Epithelial cell of proximal tubule (primary cell): Measurements from ENCODE around the gene RNASE13. TPM values are rescaled to one million over a fixed set of nuclear protein-coding genes. Genes with fewer than 3 reads are reported as not detected.
"Not testable (repeated sequence)": the region's sequence is repeated elsewhere in the genome, so short reads cannot be mapped to it uniquely, and the experiment has no call there.

Source experiments
- DNase-seq: peaks from one replicate; pipeline ENCODE4 v3.0.0-alpha.2; 2011; ENCODE audit warnings: low read depth
- H3K4me3 ChIP-seq: 2 replicates; pipeline ENCODE4 v1.5.1; 2011; ENCODE audit warnings: low read depth, mild to moderate bottlenecking, low read length
- total RNA-seq: library from RNA; depleted of rRNA; stranded (reverse); fragments of >200 nt; gene quantifications from 2 replicates; pipeline ENCODE4 v1.2.3, GENCODE V29; 2015
- TF ChIP-seq, protein P1 (sequence below): conservative IDR thresholded peaks from 2 replicates; pipeline ENCODE4 v1.5.1; 2012; ENCODE audit warnings: low read depth, mild to moderate bottlenecking, low read length

The RNASE13 gene
- total RNA-seq, 1 donor from 2014 or later = not detected

DNA sequence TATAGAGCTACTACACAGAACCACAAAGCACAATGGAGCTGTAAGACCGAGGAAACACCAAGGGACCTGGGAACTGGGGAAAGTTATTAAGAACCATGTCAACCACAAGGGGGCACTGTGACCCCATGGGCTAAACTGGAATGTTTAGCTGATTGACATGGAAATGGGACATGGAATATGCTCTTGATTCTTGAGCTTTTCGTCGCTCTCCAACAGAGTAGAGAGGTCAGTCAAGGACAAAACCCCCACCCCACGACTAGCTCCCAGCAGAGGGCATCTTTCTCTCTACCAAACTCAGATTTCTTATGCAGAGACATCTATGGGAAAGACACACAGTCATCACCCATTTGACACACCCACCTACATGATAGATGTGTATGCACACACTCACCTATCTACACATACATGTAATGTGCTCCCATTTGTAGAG lies 19.8 kb downstream of the RNASE13 start:
- peak; percentile 38 for DNase-seq
- H3K4me3 ChIP-seq = no peak overlapping the region
- TF ChIP-seq, protein P1, sequence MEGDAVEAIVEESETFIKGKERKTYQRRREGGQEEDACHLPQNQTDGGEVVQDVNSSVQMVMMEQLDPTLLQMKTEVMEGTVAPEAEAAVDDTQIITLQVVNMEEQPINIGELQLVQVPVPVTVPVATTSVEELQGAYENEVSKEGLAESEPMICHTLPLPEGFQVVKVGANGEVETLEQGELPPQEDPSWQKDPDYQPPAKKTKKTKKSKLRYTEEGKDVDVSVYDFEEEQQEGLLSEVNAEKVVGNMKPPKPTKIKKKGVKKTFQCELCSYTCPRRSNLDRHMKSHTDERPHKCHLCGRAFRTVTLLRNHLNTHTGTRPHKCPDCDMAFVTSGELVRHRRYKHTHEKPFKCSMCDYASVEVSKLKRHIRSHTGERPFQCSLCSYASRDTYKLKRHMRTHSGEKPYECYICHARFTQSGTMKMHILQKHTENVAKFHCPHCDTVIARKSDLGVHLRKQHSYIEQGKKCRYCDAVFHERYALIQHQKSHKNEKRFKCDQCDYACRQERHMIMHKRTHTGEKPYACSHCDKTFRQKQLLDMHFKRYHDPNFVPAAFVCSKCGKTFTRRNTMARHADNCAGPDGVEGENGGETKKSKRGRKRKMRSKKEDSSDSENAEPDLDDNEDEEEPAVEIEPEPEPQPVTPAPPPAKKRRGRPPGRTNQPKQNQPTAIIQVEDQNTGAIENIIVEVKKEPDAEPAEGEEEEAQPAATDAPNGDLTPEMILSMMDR = peak; percentile 95

DNA sequence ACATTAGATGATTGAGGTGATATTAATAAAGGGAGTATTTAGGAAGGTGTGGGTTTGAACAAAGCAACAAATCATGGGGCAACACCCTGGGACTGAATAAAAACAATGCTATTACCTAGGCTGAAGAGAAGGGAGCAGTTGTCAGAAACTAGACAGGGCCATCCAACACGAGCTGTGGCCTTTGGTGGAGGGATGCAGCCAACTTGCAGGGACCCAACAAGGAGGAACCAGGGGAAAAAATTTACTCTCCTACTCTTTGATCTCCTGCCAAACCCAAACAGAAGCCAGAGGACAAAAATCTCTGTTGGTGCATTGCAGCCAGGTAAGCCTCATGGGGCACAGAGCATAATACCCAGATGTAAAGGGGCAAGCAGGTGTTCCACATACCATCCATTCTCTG lies 23.5 kb downstream of the RNASE13 start:
- DNase-seq = no peak

DNA sequence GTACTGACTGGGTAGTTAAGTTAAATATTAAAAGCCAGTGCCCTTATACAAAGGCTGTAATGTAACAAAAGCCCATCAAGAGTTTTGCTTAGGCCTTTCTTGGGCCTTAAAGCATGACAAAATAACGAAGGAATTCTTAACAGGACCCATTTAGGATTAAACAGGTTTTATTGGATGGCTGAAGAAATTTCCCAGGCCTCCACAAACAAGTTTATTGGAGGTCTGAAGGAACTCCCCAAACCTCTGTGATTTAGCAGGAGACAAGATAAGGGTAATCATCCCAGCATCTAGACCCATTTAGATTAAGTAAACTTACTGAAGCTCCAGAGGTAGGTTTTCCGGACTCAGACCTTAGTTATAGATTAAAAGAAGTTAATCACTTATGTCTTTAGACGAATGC lies 24.9 kb downstream of the RNASE13 start:
- not testable (repeated sequence) for DNase-seq, H3K4me3 ChIP-seq

More for the DNA sequence above, 23.5 kb downstream of the RNASE13 start:
- H3K4me3 ChIP-seq = no peak overlapping the region
- TF ChIP-seq, protein P1 = no peak

DNA sequence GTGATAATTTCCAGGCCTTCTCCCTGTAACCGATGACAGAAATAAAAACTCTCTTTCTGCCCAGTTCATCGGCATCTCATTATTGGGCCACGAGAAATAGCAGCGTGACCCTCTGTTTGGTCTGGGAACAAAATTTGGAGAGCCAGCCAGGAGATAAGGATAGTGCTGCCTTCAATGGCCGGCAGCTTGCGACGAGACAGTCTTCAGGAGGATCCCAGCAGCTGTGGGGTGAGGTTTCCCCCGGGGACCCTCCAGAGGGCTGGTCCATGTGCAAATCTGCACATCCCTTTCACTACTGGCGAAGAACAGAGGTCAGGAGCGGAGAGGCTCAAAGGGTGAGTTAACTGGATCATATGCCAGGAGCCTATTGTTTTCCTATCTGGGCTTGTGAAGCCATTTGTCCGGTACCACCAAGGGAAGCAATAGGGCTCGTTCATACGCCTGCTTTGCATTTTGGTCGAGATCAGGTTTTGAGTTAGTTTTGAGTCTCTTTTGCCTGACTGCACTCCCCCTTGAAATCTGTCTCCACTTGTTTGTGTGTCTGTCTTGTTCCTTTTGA lies 30.7 kb downstream of the RNASE13 start:
- DNase-seq = no peak
- TF ChIP-seq, protein P1 = no peak
- H3K4me3 ChIP-seq = no peak overlapping the region

DNA sequence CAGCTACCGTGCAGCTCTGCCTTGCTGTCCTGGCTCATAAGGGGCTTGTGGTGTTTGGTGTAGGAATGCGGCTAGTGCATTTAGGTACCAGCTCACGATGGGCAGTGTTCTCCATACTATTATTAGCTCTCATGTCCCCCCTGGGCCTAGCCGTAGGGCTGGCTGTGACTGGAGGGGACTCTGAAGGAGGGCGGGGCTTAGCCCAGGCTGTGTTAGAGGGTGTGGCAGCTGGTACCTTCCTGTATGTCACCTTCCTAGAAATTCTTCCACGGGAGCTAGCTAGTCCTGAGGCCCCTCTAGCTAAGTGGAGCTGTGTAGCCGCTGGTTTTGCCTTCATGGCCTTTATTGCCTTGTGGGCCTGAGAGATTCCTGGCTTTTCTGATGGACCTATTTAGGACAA lies 33.4 kb downstream of the RNASE13 start:
- no peak for DNase-seq
- TF ChIP-seq, protein P1 = no peak
- H3K4me3 ChIP-seq = no peak overlapping the region

DNA sequence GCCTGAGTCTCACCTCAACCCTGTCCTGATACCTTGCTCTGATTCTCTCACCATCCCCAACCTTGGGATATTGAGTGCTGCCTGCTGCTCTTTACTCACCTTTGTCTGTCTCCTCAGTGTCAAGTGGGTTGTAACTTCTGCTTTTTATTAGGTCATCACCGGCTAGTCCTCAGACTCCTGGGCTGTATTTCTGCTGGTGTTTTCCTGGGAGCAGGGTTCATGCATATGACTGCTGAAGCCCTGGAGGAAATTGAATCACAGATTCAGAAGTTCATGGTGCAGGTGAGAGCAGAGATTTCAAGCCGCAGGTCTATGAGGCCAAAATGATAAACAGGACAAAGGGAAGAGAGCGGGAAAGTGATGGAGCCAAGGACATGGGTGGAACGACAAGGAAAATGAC lies 35.0 kb downstream of the RNASE13 start:
- DNase-seq = no peak
- TF ChIP-seq, protein P1 = no peak
- H3K4me3 ChIP-seq = no peak overlapping the region

DNA sequence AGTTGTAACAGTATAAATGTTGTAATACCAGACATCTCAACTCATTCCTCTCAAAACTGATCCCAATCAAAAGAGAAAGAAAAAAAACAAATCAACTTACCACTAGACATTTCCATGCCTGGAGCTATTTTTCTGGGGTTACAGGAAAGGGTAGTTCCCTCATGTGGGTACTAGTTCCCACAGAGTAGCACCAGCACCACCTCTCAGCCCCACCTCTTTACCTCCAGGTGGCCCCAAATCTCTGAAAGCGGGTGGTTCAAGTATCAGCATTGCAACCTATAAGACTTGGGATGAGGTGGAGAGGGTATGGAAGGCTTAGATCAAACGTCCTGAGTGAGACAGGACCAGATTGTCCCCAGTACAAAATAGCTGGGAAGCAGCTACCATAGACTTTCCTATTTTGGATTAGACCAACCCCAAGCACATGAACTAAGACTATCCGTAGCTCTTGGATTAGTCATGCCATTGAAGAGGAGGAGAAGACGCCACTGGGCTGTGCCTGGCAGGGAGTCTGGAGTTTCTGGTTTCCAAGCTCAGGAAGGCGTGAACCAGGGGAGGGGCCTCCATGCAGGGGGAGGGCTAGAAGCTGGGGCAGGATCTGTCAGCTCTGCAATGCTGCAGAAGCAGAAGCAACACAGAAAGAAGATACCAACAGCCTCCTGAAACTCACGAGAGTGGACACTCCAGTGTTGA lies 35.8 kb downstream of the RNASE13 start, which contains the start of gene SLC39A2:
SLC39A2 (plus strand) TSS at position 620 of the 693 bp plus-strand sequence. CDS start 154 bp downstream, outside the sequence.
- no peak for DNase-seq
- TF ChIP-seq, protein P1 = no peak
- no peak within 1 kb of the TSS for H3K4me3 ChIP-seq
